ENCODE measurements around the gene ZNF646.

Gene ZNF646

DNA sequence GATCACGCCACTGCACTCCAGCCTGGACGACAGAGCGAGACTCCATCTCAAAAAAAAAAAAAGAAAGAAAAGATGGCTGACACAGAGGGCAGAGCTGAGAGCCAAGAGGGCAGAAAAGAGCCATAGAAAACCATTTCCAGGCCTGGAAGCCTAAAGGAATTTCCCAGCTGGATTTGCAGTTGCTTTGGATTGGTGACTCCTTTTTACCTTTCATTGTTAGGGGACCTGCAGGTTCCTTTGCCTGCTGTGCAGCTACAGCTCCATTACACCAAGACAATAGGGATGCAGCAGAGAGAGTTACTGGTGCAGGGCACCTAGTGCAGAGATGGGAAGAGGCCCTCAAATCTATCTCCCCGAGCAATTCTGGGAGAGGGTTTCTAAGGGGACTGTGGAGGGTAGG lies 18.6 kb upstream of the ZNF646 start:
- no peak overlapping the region for H3K4me3 Mint-ChIP-seq
- no peaks in the 10 kb centered on the region for H3K36me3 Mint-ChIP-seq
- H3K27me3 Mint-ChIP-seq: no peaks in the 10 kb centered on the region
- peaks cover 3% of the 10 kb centered on the region for H3K4me1 Mint-ChIP-seq (ENCODE audit: low read depth)
- no peak overlapping the region for H3K27ac Mint-ChIP-seq
- H3K9me3 Mint-ChIP-seq (ENCODE audit: low read depth): no peaks in the 10 kb centered on the region

DNA sequence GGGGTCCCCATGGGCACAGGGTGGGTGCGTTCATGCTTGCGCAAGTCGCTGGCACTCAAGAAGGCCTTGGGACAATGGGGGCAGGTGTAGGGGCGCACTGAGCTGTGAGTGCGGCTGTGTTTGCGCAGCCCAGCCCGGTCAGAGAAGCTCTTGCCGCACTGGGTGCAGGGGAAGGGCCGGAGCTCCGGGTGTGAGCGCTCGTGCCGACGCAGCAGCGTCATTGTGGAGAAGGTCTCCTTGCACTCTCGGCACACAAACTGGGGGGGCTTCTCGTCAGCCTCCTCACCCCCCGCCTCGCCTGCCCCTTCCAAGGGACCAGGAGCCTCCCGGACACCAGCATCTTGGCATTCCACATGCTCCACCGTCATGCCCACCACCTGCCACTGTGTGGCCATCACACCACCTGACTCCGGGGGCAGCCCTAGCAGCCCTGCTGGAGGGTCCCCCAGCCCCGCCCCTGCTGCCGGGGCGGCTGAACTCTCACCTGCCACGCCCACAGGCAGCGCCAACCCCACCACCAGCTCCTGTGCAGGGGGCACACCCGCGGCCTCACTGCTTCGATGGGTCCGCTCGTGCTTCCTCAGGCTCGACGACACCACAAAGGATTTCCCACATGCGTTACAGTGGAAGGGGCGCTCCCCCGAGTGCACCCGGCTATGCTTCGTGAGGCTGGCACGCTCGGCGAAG lies 13.0 kb upstream of the ZNF646 start:
- peaks cover 4% of the 10 kb centered on the region for H3K36me3 Mint-ChIP-seq
- peaks cover 29% of the 10 kb centered on the region for H3K4me1 Mint-ChIP-seq (ENCODE audit: low read depth)
- H3K27ac Mint-ChIP-seq: no peak overlapping the region
- no peaks in the 10 kb centered on the region for H3K9me3 Mint-ChIP-seq (ENCODE audit: low read depth)
- H3K27me3 Mint-ChIP-seq: no peaks in the 10 kb centered on the region
- no peak overlapping the region for H3K4me3 Mint-ChIP-seq

DNA sequence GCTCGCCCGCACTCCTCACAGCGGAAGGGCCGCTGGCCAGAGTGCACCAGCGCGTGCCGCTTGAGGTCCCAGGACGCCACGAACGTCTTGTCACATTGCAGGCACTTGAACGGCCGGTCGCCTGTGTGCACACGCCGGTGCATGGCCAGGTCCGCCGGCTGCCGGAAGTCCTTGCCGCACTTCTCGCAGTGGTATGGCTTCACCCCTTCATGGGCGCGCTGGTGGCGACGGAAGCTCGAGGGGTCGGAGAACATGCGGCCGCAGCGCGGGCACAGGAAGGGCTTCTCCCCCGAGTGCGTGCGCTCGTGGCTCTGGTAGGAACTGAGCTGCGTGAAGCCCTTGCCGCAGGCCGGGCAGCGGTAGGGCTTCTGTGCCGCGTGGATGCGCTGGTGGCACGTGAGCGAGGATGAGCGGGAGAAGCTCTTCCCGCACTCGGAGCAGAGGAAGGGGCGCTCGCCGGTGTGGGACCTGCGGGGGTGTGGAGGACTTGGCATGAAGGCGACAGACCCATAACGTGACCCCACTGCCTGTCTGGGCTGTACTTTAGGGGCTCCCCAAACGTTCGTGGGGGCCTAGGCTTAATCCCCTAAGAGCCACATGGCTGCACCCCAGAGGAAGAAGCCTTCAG lies 12.3 kb upstream of the ZNF646 start:
- H3K4me3 Mint-ChIP-seq: no peak overlapping the region
- H3K27ac Mint-ChIP-seq: no peak overlapping the region
- peaks cover 4% of the 10 kb centered on the region for H3K36me3 Mint-ChIP-seq
- no peaks in the 10 kb centered on the region for H3K9me3 Mint-ChIP-seq (ENCODE audit: low read depth)
- H3K27me3 Mint-ChIP-seq: no peaks in the 10 kb centered on the region
- H3K4me1 Mint-ChIP-seq (ENCODE audit: low read depth): peaks cover 32% of the 10 kb centered on the region

DNA sequence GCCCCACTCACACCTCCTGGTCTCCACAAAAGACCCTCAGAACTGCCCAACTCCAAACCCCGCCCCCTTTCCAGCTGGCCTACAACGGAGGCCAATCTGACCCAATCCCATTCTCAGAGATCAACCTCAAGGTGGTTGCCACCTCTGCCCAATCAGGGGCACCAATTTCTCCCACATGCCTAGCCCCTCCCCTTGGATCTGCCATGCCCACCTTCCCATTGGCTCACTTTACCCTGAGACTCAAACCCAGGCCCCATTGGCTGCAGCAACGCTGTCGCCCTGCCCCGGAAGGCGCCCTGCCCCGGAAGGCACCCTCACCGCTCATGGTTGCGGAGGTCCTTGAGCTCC lies 10.8 kb upstream of the ZNF646 start:
- H3K4me1 Mint-ChIP-seq (ENCODE audit: low read depth): peaks cover 39% of the 10 kb centered on the region
- H3K27me3 Mint-ChIP-seq: no peaks in the 10 kb centered on the region
- no peak overlapping the region for H3K27ac Mint-ChIP-seq
- no peaks in the 10 kb centered on the region for H3K9me3 Mint-ChIP-seq (ENCODE audit: low read depth)
- peaks cover 4% of the 10 kb centered on the region for H3K36me3 Mint-ChIP-seq
- H3K4me3 Mint-ChIP-seq: peak overlapping the region; percentile 27

DNA sequence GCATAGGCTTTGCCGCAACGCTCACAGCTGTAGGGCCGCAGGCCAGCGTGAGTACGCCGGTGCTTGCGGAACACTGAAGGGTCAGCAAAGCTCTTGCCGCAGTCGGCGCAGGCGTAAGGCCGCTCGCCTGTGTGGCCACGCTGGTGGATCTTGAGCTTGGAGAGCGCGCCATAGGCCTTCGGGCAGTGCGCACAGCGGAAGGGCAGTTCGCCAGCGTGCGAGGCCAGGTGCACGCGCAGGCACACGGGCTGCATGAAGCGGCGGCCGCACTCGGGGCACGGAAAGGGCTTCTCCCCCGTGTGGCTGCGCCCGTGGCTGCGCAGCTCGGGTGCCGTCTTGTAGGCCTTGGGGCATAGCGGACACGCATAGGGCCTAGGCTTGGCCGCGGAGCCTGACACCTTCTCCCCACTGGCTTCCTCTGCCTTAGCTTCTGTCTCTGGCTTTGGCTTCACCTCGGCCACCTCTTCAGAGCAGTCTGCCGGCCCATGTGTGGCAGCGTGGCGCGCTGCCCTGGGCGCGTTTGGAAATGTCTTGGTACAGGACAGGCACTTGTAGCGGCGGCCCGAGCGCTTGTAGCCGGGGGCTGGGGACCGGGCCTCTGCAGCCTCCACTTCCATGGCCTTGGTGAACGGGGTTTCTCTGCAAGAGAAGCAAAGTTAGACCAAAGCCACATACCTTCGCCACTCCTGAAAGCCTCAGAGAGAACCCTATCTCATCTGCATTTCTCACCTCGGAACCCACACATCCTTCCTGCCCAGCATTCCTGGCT lies 10.2 kb upstream of the ZNF646 start:
- Mint-ChIP-seq H3K27ac (peak overlapping the region; percentile 61), H3K9me3 (ENCODE audit: low read depth) (no peaks in the 10 kb centered on the region), H3K4me1 (ENCODE audit: low read depth) (peaks cover 39% of the 10 kb centered on the region), H3K4me3 (peak overlapping the region; percentile 52), H3K27me3 (no peaks in the 10 kb centered on the region), H3K36me3 (peaks cover 4% of the 10 kb centered on the region)

DNA sequence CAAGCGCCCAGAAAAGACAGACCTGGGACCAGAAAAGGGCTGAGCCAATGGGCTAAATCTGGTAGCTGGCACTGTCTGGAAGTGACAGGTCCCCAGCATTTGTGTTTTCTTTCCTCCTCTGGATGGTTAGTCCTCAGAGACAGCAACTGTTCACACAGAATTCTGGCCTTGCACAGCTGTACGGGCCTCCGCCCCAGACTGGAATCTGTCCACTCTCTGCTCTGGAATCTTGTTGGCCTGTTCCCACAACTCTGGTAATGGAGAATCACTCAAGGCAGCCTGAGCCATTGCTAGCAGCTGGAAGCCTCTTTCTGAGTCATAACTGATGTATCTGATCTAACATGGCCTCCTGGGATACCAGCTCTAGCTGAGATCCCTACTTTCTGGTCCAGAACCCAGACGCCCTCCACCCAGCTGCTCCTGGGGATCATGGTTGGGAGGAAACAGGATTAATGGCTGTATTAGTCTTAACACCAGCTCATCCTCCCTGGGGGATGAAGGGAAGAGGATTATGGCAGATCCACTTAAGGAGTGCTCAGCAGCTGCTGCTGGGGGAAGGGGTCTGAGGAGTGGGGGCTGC lies 9.2 kb upstream of the ZNF646 start:
- Mint-ChIP-seq H3K27ac (peak overlapping the region; percentile 61), H3K36me3 (peaks cover 4% of the 10 kb centered on the region), H3K4me1 (ENCODE audit: low read depth) (peaks cover 41% of the 10 kb centered on the region), H3K4me3 (peak overlapping the region; percentile 60), H3K27me3 (no peaks in the 10 kb centered on the region), H3K9me3 (ENCODE audit: low read depth) (no peaks in the 10 kb centered on the region)

DNA sequence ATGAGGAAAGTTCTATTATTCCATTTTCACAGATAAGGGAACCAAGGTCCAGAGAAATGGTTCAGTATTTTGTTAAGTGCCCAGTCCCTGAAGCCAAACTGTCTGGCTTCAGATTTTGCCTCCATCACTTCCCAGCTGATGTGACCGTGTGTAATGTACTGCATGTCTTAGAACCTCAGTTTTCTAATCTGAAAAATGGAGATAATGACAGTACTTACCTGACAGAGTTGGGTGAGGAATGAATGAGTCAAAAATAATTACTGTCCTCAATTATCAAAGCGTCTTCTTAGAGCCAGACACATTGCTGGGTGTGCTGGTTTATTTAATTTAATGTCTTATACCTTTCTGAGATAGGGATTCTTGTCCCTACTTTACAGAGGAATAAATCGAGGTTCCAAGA lies 6.9 kb upstream of the ZNF646 start:
- Mint-ChIP-seq H3K9me3 (ENCODE audit: low read depth) (no peaks in the 10 kb centered on the region), H3K4me1 (ENCODE audit: low read depth) (peaks cover 50% of the 10 kb centered on the region), H3K36me3 (peaks cover 4% of the 10 kb centered on the region), H3K4me3 (no peak overlapping the region), H3K27me3 (no peaks in the 10 kb centered on the region), H3K27ac (no peak overlapping the region)

DNA sequence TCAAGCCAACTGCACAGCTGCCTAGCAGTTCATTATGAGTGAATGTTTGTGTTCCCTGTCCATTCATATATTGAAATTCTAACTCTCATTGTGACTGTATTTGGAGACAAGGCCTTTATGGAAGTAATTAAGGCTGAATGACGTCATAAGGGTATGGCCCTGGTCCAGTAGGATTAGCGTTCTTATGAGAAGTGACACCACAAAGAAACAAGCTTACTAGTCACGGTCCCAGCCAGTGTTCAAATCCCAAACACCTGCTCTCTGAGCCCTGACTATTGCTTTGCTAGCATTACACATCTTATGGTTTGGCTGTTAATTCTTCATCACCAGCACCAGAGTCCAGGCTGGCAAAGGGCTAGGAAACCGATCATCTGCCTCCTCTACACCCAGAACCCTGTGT lies 2.4 kb upstream of the ZNF646 start:
- peak overlapping the region; percentile 96 for H3K27ac Mint-ChIP-seq
- no peaks in the 10 kb centered on the region for H3K27me3 Mint-ChIP-seq
- peak overlapping the region; percentile 98 for H3K4me3 Mint-ChIP-seq
- H3K36me3 Mint-ChIP-seq: no peaks in the 10 kb centered on the region
- H3K4me1 Mint-ChIP-seq (ENCODE audit: low read depth): peaks cover 35% of the 10 kb centered on the region
- H3K9me3 Mint-ChIP-seq (ENCODE audit: low read depth): no peaks in the 10 kb centered on the region

DNA sequence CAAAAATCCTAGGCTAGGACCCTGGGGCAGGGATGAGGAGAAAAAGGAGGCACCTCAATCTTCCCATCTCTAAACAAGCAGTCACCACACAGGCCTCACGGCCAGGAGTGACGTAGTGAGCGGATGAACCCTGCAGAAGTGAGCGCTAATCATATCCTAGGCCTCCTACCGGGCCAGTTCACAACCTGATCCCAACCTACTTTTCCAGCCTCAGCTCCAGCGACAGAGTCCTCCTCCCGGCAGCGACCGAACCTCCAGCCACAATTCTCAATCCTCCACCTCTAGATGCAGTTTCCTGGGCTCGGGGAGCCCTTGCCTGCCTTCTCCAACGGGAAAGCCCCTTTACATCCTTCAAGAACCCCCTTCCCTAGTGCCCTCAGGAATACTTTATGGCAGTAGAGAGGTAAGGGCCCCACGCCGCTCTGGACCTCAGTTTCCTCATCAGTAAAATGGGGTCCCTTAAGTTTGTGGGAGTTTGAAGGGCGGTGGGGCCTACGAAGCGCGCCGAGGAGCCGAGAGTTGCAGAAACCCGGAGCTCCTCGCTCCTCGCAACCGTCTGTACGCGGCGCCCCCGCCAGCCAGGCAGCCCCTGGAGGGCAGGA lies 1.6 kb upstream of the ZNF646 start:
- no peaks in the 10 kb centered on the region for H3K27me3 Mint-ChIP-seq
- H3K36me3 Mint-ChIP-seq: no peaks in the 10 kb centered on the region
- peaks cover 32% of the 10 kb centered on the region for H3K4me1 Mint-ChIP-seq (ENCODE audit: low read depth)
- peak overlapping the region; percentile 98 for H3K4me3 Mint-ChIP-seq
- peak overlapping the region; percentile 96 for H3K27ac Mint-ChIP-seq
- no peaks in the 10 kb centered on the region for H3K9me3 Mint-ChIP-seq (ENCODE audit: low read depth)

DNA sequence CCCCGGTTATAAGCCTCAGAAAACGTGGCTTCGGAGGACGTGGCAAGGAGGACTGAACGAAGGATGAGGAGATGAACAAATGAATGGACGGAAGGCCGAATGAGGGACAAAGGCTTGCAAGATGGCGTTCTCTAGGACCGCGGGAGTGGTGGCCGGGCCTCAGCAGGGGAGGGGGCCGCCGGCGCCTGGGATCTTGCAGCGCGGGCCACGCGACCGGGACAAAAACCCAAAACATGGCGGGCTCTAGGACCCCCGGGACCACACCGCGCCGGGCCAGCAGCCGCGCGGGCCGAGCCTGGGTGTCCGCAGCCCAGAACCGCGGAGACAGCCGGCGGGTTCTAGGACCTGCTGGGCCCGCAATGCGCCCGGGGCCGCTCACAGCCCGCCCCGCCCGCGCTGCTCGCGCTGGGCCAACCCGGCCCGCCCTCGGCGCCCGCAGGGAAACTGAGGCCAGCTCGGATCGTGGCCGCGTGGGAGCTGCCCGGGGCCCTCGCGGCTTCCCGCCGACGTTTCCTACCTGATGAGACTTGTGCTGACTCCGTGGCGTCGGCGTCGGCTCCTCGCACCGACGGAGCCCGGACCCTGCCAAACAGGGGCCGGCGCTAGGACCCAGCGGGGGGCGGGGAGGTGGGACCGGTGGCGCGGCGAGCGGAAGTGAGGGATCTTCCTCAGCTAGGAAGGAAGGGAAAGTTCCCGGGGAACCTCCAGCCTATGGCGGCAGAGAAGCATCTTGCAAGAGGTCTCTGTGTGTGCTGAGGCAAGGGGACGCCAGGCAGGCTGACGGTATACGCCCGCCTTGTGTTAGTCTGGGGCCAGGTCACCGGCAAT lies 866 bp upstream of the ZNF646 start:
- Mint-ChIP-seq H3K4me3 (peak overlapping the region; percentile 98), H3K9me3 (ENCODE audit: low read depth) (no peaks in the 10 kb centered on the region), H3K27me3 (no peaks in the 10 kb centered on the region), H3K4me1 (ENCODE audit: low read depth) (peaks cover 30% of the 10 kb centered on the region), H3K27ac (peak overlapping the region; percentile 96), H3K36me3 (no peaks in the 10 kb centered on the region)

DNA sequence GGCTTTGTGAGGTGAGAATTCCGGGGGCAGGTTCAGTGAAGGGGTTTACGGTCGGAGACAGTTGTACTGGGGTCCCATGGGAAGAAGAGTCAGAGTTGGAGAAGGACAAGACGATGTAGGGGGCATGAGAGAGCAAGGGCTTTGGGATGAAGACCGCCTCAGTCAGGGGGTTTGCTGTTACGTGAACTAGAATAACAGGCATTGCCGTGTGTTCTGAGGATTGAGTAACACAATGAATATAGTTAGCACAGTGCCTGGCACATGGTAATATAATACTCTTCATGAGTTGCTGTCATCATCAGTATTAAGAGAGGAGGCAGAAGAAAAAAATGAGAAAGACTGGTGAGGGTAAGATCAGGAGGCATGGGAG lies 577 bp downstream of the ZNF646 start:
- H3K27ac Mint-ChIP-seq: peak overlapping the region; percentile 94
- no peaks in the 10 kb centered on the region for H3K9me3 Mint-ChIP-seq (ENCODE audit: low read depth)
- peak overlapping the region; percentile 95 for H3K4me3 Mint-ChIP-seq
- peaks cover 29% of the 10 kb centered on the region for H3K4me1 Mint-ChIP-seq (ENCODE audit: low read depth)
- H3K27me3 Mint-ChIP-seq: no peaks in the 10 kb centered on the region
- H3K36me3 Mint-ChIP-seq: no peaks in the 10 kb centered on the region

DNA sequence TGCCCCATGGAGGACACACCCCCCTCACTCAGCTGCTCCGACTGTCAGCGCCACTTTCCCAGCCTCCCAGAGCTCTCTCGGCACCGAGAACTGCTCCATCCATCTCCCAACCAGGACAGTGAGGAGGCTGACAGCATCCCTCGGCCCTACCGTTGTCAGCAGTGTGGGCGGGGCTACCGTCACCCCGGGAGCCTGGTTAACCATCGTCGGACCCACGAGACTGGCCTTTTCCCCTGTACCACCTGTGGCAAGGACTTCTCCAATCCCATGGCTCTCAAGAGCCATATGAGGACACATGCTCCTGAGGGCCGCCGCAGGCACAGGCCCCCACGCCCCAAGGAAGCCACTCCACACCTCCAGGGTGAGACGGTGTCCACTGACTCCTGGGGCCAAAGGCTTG lies 2.1 kb downstream of the ZNF646 start:
- no peaks in the 10 kb centered on the region for H3K9me3 Mint-ChIP-seq (ENCODE audit: low read depth)
- H3K4me1 Mint-ChIP-seq (ENCODE audit: low read depth): peaks cover 33% of the 10 kb centered on the region
- no peaks in the 10 kb centered on the region for H3K36me3 Mint-ChIP-seq
- H3K27ac Mint-ChIP-seq: no peak overlapping the region
- H3K4me3 Mint-ChIP-seq: peak overlapping the region; percentile 27
- no peaks in the 10 kb centered on the region for H3K27me3 Mint-ChIP-seq

DNA sequence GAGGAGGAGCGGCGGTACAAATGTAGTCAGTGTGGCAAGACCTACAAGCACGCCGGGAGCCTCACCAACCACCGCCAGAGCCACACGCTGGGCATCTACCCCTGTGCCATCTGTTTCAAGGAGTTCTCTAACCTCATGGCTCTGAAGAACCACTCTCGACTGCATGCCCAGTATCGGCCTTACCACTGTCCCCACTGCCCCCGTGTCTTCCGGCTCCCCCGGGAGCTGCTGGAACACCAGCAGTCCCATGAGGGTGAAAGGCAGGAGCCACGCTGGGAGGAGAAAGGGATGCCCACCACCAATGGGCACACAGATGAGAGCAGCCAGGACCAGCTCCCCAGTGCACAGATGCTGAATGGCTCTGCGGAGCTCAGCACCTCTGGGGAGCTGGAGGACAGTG lies 2.8 kb downstream of the ZNF646 start:
- Mint-ChIP-seq H3K36me3 (no peaks in the 10 kb centered on the region), H3K27me3 (no peaks in the 10 kb centered on the region), H3K4me1 (ENCODE audit: low read depth) (peaks cover 28% of the 10 kb centered on the region), H3K9me3 (ENCODE audit: low read depth) (no peaks in the 10 kb centered on the region), H3K27ac (no peak overlapping the region), H3K4me3 (no peak overlapping the region)

DNA sequence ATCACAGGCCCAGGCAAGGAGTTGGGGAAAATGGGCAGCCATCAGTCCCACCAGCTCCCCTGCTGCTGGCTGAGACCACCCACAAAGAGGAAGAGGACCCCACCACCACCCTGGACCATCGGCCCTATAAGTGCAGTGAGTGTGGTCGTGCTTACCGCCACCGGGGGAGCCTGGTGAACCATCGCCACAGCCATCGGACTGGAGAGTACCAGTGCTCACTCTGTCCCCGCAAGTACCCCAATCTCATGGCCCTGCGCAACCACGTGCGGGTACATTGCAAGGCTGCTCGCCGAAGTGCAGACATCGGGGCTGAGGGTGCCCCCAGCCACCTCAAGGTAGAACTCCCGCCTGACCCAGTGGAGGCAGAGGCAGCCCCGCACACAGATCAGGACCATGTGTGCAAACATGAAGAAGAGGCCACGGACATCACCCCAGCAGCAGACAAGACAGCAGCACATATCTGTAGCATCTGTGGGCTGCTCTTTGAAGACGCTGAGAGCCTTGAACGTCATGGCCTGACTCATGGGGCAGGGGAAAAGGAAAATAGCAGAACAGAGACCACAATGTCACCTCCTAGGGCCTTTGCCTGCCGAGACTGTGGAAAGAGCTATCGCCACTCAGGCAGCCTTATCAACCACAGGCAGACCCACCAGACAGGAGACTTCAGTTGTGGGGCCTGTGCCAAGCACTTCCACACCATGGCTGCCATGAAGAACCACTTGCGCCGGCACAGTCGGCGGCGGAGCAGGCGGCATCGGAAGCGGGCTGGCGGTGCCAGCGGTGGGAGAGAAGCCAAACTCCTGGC lies 3.6 kb downstream of the ZNF646 start:
- no peaks in the 10 kb centered on the region for H3K36me3 Mint-ChIP-seq
- H3K27me3 Mint-ChIP-seq: no peaks in the 10 kb centered on the region
- no peaks in the 10 kb centered on the region for H3K9me3 Mint-ChIP-seq (ENCODE audit: low read depth)
- peaks cover 26% of the 10 kb centered on the region for H3K4me1 Mint-ChIP-seq (ENCODE audit: low read depth)
- H3K4me3 Mint-ChIP-seq: no peak overlapping the region
- H3K27ac Mint-ChIP-seq: no peak overlapping the region
